ENCODE results near the gene GTF2A1L.

Gene GTF2A1L

DNA sequence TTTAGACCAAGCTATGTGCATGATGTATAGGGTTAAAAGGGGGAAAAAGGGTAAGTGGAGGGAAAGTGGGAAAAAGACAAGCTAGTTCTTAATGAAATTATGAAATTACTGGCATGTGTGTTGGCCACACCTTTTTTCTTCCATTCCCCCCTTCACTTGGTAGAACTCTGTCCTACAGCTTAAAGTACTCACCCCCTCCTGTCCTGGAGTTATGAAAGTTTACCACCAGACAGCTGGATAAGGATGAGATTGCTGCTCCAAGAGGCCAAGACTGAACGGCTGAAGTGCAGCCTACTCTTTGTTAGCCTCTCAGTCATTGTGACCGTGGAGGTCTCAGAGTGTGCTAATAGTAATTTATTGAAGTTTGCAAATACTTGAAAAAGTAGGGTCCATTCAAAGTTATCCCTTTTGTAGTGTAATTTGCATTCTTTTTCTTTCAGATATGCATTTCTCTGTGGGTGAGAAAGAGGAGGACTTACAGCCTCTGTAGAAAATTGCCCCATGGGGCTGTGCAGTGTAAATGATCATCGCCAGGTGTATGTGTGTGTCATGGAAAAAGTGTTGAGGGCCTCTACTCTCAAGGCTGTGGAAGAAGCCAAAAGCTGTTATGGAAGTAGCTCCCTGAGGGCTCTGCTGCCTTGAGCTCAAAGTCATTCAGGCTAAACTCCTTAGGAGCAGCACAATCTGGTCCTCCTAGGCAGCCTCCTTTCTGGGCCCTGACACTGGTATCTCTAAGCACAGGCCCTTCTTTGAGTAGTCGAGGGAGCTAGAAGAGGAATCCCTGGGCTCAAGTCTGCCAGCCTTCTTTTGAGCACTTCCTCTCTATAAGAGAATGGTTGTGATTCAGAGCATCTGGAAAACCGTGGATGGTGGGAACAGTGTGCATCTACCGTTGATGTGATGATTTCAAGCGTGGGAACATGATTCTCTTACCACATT lies 91.7 kb downstream of the GTF2A1L start:
- no peak for FAIRE-seq

- FAIRE-seq: no peak
Observed at GRCh38 chr2:48711343-48711742, 93.7 kb downstream of the GTF2A1L start.

DNA sequence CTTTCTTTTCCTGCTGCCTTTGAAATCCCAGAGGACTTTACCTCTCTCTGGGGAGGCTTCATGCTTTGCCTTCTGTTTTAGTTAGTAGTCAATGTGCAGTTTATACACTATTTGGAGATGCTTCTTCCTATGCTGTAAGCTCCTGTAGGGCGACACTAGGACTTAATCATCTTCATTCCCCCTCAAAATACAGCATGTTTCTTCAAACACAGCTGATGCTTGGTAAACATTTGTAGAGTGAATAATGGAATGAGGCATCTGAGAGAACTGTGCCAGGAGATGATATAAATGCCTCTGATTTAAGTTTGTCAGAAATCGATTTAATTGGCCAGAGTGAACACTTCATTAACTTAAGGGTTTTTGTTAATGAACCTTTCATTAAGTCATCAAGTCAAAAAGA lies 94.5 kb downstream of the GTF2A1L start:
- no peak for FAIRE-seq

GRCh38 chr2:48713647-48714046 lies 96.0 kb downstream of the GTF2A1L start:
- no peak for FAIRE-seq

- FAIRE-seq: no peak
Observed at GRCh38 chr2:48714245-48714644, 96.6 kb downstream of the GTF2A1L start.

DNA sequence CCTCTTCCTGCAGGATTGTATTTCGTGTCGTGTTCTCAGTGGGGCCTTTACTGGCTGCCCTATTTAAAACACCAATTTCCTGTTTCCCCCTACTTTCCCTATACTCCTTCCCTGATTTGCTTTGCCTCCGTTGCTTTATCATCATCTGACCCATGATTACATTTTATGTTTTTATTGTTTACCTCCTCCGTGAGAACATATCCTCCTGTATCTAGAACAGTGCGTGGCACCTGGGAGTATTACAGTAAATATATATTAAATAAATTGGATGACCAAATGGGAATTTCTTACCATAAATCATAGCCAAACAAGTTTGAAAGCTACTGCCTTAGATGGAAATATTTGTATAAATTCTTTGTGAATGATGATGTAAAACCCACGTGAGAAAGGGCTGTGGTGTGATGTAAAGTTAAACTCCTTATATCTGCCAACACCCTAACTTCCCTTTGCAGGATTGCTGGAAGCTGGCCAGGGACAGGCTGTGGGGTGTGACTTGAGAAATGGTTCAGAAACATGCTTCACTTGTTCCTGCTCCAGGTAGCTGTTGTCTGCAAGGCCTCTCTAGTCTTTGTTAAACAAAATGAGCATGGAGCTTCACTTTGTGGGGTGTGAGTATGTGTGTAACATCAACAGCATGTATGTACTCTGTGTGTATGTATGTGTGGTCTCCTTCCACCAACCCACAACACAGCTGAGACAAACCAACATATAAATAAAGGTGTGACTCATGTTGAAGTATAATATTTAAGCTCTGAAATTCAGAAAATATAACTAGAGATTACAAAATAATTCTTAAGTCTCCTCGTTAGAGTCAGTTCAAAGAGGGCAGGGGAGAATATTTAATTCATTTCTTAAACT lies 97.6 kb downstream of the GTF2A1L start:
- no peak for FAIRE-seq

- FAIRE-seq: no peak
Observed at GRCh38 chr2:48715956-48716355, 98.3 kb downstream of the GTF2A1L start.

- no peak for FAIRE-seq
Observed at GRCh38 chr2:48717846-48718245, 100.2 kb downstream of the GTF2A1L start.

- no peak for FAIRE-seq
Observed at GRCh38 chr2:48719480-48720177, 102.0 kb downstream of the GTF2A1L start.

- no peak for FAIRE-seq
Observed at GRCh38 chr2:48721158-48721557, 103.5 kb downstream of the GTF2A1L start.

DNA sequence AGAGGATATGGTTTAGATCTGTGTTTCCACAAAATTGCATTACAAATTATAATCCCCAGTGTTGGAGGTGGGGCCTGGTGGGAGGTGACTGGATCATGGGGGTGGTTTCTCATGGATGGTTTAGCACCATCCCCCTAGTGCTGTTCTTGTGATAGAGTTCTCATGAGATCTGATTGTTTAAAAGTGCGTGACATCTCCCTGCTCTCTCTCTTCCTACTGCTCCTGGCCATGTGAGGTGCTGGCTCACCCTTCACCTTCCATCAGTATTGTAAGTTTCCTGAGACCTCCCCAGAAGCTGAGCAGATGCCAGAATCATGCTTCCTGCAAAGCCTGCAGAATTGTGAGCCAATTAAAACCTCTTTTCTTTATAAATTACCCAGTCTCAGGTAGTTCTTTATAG lies 104.7 kb downstream of the GTF2A1L start:
- FAIRE-seq: no peak

- FAIRE-seq: no peak
Observed at GRCh38 chr2:48723129-48723528, 105.5 kb downstream of the GTF2A1L start.

DNA sequence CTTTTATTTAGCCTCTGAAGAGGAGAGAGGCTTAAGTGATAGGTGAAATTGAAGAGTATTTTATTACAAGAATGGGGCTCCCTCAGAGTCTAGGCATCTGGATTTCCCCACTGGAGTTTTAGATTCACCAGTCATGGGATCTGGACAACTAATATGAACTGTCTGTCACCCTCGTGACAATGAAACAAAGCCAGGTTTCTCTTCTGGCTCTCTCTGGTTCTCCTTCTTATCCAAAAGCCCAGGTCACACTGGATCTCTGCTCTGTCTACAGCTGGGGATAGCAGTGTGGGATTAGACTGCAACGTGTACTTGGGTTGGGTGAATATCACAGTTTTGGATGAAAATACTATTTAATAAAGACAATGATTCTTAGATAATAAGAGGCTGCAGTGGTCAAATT lies 106.6 kb downstream of the GTF2A1L start:
- no peak for FAIRE-seq

- FAIRE-seq: no peak
Observed at GRCh38 chr2:48725696-48726494, 108.2 kb downstream of the GTF2A1L start.

DNA sequence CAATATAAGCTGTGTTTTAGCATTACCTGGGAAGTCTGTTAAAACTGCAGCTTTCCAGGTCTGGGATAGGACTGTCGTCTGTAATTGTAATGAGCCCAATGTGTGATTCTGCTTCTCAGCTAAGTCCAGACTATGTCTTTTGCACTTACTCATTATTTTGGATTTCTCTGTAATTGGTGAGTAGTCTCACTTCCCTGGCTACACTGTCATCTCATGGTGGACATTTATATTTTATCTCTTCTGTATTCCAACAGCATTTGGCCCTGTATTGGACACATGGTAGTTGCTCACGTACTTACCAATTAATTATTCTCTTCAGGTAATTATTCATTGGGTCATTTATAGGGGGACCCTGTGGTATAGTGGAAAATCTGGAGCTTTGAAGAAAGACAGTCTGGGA lies 109.9 kb downstream of the GTF2A1L start:
- FAIRE-seq: peak; percentile 30

DNA sequence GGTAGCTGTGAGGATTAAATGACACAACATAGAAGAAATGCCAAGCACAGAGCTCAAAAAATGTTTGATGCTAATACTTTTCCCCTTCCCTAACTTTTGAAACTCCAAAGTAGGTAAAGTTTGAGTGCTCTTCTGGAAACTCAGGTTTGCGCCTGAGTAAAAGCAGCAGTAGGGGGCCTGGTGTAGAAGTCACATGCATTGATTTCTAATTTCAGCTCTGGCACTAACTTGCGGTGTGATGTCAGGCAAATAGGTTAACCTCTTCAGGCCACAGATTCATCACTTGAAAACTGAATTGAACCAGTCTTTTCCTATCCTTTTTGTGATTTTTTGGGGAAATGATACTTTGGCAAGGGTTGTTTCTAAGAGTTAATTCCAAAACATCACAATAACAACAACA lies 110.6 kb downstream of the GTF2A1L start:
- no peak for FAIRE-seq

- FAIRE-seq: no peak
Observed at GRCh38 chr2:48728840-48729239, 111.2 kb downstream of the GTF2A1L start.

Data from islet of Langerhans (tissue), 1 donor.